SK-MEL-5 (cell line): Measurements from ENCODE around the gene NRG2. TPM values are rescaled to one million over a fixed set of nuclear protein-coding genes. Genes with fewer than 3 reads are reported as not detected.
A peak's percentile ranks its signal among the peaks of the same experiment; 100 is the strongest.

Source experiments
- DNase-seq: peaks from one replicate; pipeline ENCODE4 v3.0.0-alpha.2; 2016; ENCODE audit warnings: low read depth, low spot score
- in situ Hi-C: cut with HindIII; loops from 2 replicates; pipeline ENCODE4 v1.10.0; 2016; ENCODE audit warnings: low sequenced_read_pairs, high pct_unique_total_duplicates, low pct_unique_long_range_greater_than_20kb
- total RNA-seq: library from RNA; depleted of rRNA; stranded (reverse); fragments of >200 nt; shearing (Covaris generic); gene quantifications from 2 replicates; pipeline ENCODE4 v1.2.3, GENCODE V29; 2014

Gene NRG2
- total RNA-seq, 1 experiment from 2014 or later: 7.8 TPM

GRCh38 chr5:139885172-139885856 is 157.8 kb downstream of the NRG2 start:
- no peak for DNase-seq
- in situ Hi-C loops: no loop called here

GRCh38 chr5:139884734-139885133 is 158.4 kb downstream of the NRG2 start:
- in situ Hi-C loops: no loop called here
- no peak for DNase-seq

GRCh38 chr5:139884144-139884543 is 159.0 kb downstream of the NRG2 start:
- DNase-seq: no peak
- in situ Hi-C loops: no loop called here

- in situ Hi-C loops: no loop called here
- no peak for DNase-seq
These were observed 160.0 kb downstream of the NRG2 start for GRCh38 chr5:139882961-139883539.

GRCh38 chr5:139882316-139882715 is 160.8 kb downstream of the NRG2 start:
- in situ Hi-C loops: no loop called here
- no peak for DNase-seq

- no peak for DNase-seq
- in situ Hi-C loops: no loop called here
These were observed 161.9 kb downstream of the NRG2 start for GRCh38 chr5:139881143-139881733.

- no peak for DNase-seq
These were observed 162.5 kb downstream of the NRG2 start for GRCh38 chr5:139880416-139881142.

GRCh38 chr5:139878093-139878492 is 165.0 kb downstream of the NRG2 start:
- DNase-seq: peak; percentile 40
- in situ Hi-C loops: no loop called here

More at GRCh38 chr5:139880416-139881142, 162.5 kb downstream of the NRG2 start:
- in situ Hi-C loops: no loop called here

- DNase-seq: no peak
- in situ Hi-C loops: no loop called here
These were observed 165.9 kb downstream of the NRG2 start for GRCh38 chr5:139877129-139877597.

- in situ Hi-C loops: no loop called here
These were observed 167.1 kb downstream of the NRG2 start for GRCh38 chr5:139875957-139876356.

GRCh38 chr5:139872851-139873794 is 170.0 kb downstream of the NRG2 start:
- DNase-seq: no peak
- in situ Hi-C loops: no loop called here

More at GRCh38 chr5:139875957-139876356, 167.1 kb downstream of the NRG2 start:
- no peak for DNase-seq

GRCh38 chr5:139872052-139872766 is 170.9 kb downstream of the NRG2 start:
- DNase-seq: peak; percentile 11
- in situ Hi-C loops: no loop called here

GRCh38 chr5:139871614-139872013 is 171.5 kb downstream of the NRG2 start:
- in situ Hi-C loops: no loop called here
- no peak for DNase-seq

- in situ Hi-C loops: no loop called here
These were observed 172.4 kb downstream of the NRG2 start for GRCh38 chr5:139870677-139871076.

GRCh38 chr5:139869042-139869790 is 173.9 kb downstream of the NRG2 start:
- in situ Hi-C loops: loop anchor here (10.0 kb wide), 1 partner anchor 96 kb away; no protein-coding TSS in a partner anchor

More at GRCh38 chr5:139870677-139871076, 172.4 kb downstream of the NRG2 start:
- no peak for DNase-seq

GRCh38 chr5:139867581-139867980 is 175.5 kb downstream of the NRG2 start:
- in situ Hi-C loops: loop anchor here (10.0 kb wide), 1 partner anchor 97 kb away; no protein-coding TSS in a partner anchor
- DNase-seq: no peak

More at GRCh38 chr5:139869042-139869790, 173.9 kb downstream of the NRG2 start:
- no peak for DNase-seq
